GM19328 (cell line): Measurements from ENCODE around the gene ATF7.
"Not testable (repeated sequence)": the region's sequence is repeated elsewhere in the genome, so short reads cannot be mapped to it uniquely, and the experiment has no call there.

Experiments used
- ATAC-seq: cut with Tn5 transposase; IDR thresholded peaks from one replicate; pipeline ENCODE4 v1.9.1; 2021; ENCODE audit warnings: mild to moderate bottlenecking, moderate library complexity; ENCODE audit not compliant: unreplicated experiment

The ATF7 gene

GRCh38 chr12:53485955-53486735 lies 140.0 kb downstream of the ATF7 start:
- ATAC-seq: no peak

DNA sequence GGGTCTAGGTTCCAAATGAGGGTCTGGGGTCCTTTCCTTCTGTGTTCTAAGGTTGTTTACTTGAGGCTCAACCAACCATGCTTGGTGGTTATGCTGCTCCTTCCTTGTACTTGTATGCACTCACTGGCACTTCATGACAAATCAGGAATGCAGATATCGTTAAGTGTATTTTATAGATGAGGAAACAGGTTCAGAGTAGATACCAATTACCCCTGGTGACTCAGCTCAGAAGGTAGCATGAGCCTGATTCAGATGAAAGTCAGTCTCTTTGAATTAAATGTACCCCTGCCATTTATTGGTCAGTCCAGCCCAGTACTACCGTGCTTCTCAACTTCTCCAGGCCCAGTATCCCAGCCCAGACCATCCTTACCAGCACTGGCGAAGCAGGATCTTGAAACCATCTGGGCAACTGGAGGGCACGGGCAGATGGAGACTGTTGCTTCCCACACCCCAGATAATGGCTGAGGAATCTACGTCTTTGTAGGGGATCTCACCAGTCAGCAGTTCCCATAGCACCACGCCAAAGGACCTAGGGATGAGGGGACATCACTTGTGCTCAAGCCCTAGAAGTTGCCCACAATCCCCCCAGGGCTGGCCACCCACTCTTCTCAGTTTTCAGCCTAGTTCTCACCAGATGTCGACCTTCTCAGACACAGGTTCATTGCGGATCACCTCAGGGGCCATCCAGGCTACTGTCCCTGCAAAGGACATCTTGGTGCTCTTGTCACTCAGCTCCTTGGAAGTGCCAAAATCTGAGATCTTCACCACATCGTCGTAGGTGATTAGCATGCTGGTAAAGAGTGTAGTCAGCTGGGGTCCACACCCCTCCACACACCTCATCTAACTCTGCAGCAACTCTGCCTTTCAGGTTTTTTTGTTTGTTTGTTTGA lies 141.3 kb downstream of the ATF7 start:
- no peak for ATAC-seq

DNA sequence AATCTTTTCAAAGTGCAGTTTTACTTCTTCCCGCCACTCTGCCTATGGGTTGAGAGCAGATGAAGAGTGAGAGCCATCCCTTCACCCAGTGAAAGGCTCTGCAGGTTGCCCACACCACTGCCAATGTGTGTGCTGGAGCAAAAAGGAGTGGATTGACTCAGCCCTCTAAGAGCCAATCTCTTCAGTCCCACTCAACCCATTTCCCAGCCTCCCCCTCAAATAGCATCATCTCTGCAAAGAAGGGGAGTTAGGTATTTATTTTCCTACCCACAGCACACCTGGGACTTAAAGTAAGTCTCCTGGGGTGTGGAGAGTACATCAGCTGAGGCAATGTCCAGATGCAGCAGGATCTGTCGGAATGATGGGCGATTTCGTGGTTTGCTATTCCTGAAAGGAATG lies 142.2 kb downstream of the ATF7 start:
- ATAC-seq: no peak

DNA sequence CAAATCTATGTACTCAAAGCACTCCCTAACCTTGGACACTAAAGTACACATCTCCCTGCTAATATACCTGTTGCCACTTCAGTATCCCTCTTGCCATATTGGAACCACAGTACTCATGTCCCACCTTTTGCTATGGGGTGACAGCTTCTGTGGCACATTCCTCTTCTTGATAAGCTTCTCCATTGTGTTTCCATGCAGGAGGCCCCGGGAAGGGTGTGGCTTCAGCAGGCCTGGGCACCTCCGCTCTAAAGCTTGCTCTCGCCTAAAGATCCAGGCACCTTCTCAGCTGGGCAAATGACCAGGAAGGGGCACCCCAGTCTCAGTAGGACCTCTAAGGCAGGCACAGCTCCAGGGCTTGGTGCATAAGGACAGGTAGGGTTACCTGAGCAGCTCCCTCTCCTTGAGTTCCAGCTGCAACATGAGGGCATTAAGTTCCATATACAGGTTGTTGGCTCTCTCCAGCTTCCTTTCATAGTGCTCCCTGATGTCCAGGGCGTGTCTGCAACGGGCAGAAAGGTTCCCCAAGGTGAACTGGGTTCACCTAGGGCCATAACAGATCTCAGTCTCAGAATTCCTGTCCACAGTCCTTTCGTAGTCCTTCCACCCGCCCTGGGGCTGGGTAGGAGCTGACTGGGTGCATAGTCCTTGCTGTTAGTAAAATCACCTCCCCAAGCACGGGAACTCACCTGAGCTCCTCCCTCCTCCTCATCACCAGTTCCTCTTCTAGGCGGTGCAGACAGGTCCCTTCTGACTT lies 142.8 kb downstream of the ATF7 start:
- ATAC-seq: no peak

GRCh38 chr12:53482626-53483168 lies 143.5 kb downstream of the ATF7 start:
- no peak for ATAC-seq

DNA sequence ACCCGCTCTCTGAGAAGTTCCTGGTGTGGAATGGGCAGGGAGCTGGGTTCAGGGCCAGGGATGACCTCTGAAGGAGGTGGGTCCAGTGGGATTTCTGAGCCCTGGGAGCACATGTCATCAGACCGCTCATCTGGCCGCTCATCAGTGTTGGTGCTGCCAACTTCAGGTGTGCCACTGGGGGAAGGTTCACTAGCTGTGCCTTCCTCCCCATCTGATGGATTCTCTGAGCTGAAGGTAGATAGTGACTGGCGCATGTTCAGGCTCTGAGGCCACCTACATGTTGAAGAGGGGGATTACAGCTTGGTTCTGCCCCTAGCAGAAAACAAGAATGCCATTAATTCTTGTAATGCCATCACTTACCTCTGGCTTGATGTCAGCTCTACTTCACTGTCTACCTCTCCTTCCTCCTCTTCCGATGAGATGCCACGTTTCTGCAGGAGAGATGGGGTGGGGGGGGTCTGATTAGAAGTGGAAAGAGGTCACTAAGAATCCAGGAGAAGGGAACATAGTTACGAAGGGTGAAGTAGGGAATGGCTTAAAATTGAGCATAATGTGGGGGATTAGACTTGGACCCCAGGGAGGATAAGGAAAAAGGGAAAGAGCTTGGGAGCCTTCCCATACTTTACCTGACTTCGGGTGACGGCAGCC lies 144.1 kb downstream of the ATF7 start:
- ATAC-seq: no peak

DNA sequence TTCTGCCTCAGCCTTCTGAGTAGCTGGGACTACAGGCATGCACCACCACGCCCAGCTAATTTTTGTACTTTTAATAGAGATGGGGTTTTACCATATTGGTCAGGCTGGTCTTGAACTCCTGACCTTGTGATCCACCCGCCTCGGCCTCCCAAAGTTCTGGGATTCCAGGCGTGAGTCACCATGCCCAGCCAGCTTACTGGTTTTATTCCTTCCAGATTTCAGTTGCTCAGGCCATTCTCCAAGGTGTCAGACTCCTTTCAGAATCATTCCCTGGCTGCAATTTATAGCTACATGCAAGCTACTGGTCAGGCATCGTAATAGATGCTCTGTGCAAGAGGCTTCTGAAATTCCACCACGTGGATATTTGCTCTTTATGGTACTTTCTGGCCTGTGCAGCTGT lies 144.7 kb downstream of the ATF7 start:
- ATAC-seq: not testable (repeated sequence)

DNA sequence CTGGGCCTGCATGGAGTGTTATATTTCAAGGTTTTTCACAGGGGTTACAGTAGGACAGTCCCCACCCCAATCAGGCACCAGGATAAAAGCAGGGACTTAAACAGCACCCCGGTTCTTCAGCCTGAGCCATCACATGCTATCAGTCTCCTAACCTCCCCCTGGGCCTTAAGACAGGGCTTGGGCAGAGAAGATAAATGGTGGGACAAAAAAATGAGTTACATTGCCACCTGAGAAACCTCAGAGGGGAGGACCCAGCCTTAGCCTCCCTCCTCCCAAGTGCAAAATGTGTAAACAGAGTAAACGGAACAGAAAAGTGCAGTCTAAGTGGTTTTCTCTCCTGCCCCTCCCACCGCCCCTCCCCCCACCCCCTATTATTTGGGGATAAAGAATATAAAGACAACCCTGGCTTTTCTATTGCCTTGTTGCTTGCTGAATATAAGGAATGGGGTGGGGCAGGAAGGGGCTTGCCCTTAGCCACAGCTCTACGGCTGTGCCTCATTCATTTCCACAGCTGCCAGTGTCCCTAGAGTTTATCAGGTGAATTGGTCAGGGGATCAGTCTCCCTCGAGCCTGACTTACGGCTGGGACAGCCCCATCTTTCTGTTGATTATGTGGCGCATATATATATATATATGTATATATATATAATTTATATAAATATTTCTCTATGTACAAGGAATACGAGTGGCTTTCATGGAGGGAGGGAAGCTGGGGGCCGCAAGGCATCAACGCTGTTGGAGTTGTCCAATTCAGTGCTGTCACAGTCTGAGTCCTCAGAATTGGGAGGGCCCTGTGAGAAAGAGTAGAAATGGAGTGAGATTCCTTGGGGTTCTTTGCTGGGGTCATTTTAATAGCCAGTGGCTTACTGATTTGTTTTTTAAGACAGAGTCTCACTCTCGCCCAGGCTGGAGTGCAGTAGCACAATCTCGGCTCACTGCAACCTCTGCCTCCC lies 145.4 kb downstream of the ATF7 start:
- no peak for ATAC-seq

GRCh38 chr12:53479331-53479730 lies 146.9 kb downstream of the ATF7 start:
- ATAC-seq: no peak

DNA sequence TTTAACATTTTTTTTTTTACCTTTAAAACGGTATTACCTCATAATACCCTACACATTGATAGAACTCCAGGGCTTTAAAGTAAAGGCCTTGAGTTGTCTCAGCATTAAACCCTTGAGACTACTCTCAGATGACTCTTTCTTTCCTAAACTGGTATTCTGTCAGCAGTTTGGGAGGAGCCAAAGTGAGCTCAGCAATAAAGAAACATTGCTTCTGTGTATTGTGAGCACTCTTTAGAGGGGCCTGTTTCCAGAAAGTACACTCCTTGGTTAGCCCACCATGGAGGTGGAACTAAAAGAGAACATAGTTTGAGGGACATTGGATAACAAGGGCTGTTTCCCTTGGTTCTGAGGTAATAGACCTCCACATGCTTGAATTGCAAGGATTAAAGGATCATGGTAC lies 147.3 kb downstream of the ATF7 start:
- ATAC-seq: no peak

- ATAC-seq: no peak
Measured at GRCh38 chr12:53476769-53477209, 149.4 kb downstream of the ATF7 start.

- no peak for ATAC-seq
Measured at GRCh38 chr12:53474819-53475218, 151.4 kb downstream of the ATF7 start.

DNA sequence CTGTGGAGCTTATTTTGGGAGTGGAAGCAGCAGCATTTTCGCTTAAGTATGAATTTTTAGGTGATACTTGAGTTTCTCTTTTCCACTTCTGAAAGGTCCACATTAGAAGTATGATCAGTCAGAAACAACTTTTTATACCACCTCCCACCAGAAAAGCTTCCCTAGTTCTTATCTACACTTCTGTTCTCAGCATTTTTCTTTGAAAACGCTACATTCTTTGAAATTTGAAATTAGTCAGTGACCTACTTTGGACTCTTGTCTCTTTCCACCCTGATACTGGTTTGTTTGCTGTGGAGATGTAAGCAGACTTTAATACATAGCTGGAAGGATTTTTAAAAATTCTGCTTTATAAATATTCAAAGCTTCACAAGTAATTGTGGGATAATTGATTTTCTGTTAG lies 152.1 kb downstream of the ATF7 start:
- ATAC-seq: no peak

GRCh38 chr12:53472056-53472582 lies 154.1 kb downstream of the ATF7 start:
- no peak for ATAC-seq

GRCh38 chr12:53468282-53468681 lies 157.9 kb downstream of the ATF7 start:
- ATAC-seq: no peak

DNA sequence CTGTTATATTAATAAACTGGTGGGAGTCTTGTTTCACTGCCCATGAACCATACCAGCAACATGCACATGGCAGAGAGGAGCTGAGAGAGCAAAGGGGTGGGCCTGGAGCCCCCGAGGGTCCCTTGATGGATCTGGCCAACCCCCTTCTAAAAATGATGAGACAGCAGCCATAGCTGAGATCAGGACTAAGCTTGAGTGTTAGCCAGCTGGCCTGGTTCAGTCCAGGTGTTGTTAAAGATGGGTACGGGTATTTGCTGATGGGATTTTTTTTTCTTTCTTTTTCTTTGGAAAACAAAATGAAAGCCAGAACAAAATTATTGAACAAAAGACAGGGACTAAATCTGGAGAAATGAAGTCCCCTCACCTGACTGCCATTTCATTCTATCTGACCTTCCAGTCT lies 158.3 kb downstream of the ATF7 start:
- no peak for ATAC-seq

GRCh38 chr12:53467082-53467481 lies 159.1 kb downstream of the ATF7 start:
- no peak for ATAC-seq

- no peak for ATAC-seq
Measured at GRCh38 chr12:53466640-53467039, 159.5 kb downstream of the ATF7 start.

DNA sequence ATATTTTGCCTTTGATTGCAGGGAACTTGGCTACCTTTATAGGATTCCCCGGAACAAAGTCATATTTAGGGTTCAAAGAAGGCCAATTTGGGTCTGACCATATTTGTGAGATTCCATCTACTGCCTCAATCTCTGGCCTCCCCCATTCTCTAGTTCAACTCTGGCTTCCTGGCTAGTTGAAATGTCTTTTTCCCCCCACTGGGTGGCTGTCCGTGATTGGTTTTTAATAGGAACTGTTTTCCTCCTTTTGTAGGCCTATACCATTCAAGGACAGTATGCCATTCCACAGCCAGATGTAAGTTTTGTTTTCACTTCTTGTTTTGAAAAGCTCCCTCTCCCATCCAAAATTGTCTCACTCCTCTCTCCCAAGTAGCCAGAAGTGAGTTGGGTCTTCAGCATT lies 160.5 kb downstream of the ATF7 start:
- ATAC-seq: no peak
